Astrocyte (in vitro differentiated cells and primary cell): ENCODE measurements around the gene ABCC4. TPM values are rescaled to one million over a fixed set of nuclear protein-coding genes. Genes with fewer than 3 reads are reported as not detected.
"Not testable (repeated sequence)": the region's sequence is repeated elsewhere in the genome, so short reads cannot be mapped to it uniquely, and the experiment has no call there.

Source experiments
- DNase-seq: peaks from one replicate; pipeline ENCODE4 v3.0.0-alpha.2; 2010; ENCODE audit warnings: low read depth
- FAIRE-seq: peaks from 2 replicates; lab custom pipeline; 2011; peaks lifted over from hg19 to GRCh38; lab: Jason Lieb, UNC
- H2AFZ ChIP-seq: 2 replicates; pipeline ENCODE4 v1.6.0; 2012; ENCODE audit warnings: low read depth, low read length, inconsistent platforms
- H3K27ac ChIP-seq: 2 replicates; pipeline ENCODE4 v1.5.1; 2011; ENCODE audit warnings: low read depth, low read length, inconsistent platforms
- H3K27me3 ChIP-seq: 2 replicates; pipeline ENCODE4 v1.6.0; 2011; ENCODE audit warnings: low read length, inconsistent platforms; ENCODE audit not compliant: insufficient read depth
- H3K36me3 ChIP-seq: 2 replicates; pipeline ENCODE4 v1.5.1; 2011; ENCODE audit warnings: low read length, inconsistent platforms; ENCODE audit not compliant: insufficient read depth
- H3K4me1 ChIP-seq: 2 replicates; pipeline ENCODE4 v1.5.1; 2011; ENCODE audit warnings: low read length, inconsistent platforms; ENCODE audit not compliant: insufficient read depth
- H3K4me2 ChIP-seq: 2 replicates; pipeline ENCODE4 v1.6.0; 2012; ENCODE audit warnings: low read length, inconsistent platforms
- H3K4me3 ChIP-seq: 2 replicates; pipeline ENCODE4 v1.5.1; 2011; ENCODE audit warnings: low read depth, mild to moderate bottlenecking, low read length, inconsistent platforms; ENCODE audit not compliant: insufficient read depth
- H3K79me2 ChIP-seq: 2 replicates; pipeline ENCODE4 v1.6.0; 2012; ENCODE audit warnings: mild to moderate bottlenecking, low read length, inconsistent platforms; ENCODE audit not compliant: insufficient read depth
- H3K9ac ChIP-seq: 2 replicates; pipeline ENCODE4 v1.6.0; 2012; ENCODE audit warnings: mild to moderate bottlenecking, low read length, inconsistent platforms
- H3K9me3 ChIP-seq: 2 replicates; pipeline ENCODE4 v1.5.1; 2012; ENCODE audit warnings: low read depth, mild to moderate bottlenecking, low read length, inconsistent platforms; ENCODE audit not compliant: insufficient read depth
- H4K20me1 ChIP-seq: 2 replicates; pipeline ENCODE4 v1.6.0; 2012; ENCODE audit warnings: low read length, inconsistent platforms; ENCODE audit not compliant: insufficient read depth
- H3K27ac Mint-ChIP-seq: one replicate; pipeline ENCODE4 v1.8.0; 2021; ENCODE audit warnings: mild to moderate bottlenecking, mixed read lengths; ENCODE audit not compliant: unreplicated experiment
- H3K27me3 Mint-ChIP-seq: one replicate; pipeline ENCODE4 v1.8.0; 2021; ENCODE audit warnings: low read depth, mixed read lengths; ENCODE audit not compliant: unreplicated experiment
- H3K36me3 Mint-ChIP-seq: one replicate; pipeline ENCODE4 v1.8.0; 2021; ENCODE audit warnings: low read depth, mixed read lengths; ENCODE audit not compliant: unreplicated experiment
- H3K4me1 Mint-ChIP-seq: one replicate; pipeline ENCODE4 v1.8.0; 2021; ENCODE audit warnings: low read depth, mixed read lengths; ENCODE audit not compliant: unreplicated experiment
- H3K4me3 Mint-ChIP-seq: one replicate; pipeline ENCODE4 v1.8.0; 2021; ENCODE audit warnings: mild to moderate bottlenecking, moderate library complexity, mixed read lengths; ENCODE audit not compliant: unreplicated experiment
- H3K9me3 Mint-ChIP-seq: one replicate; pipeline ENCODE4 v1.8.0; 2021; ENCODE audit warnings: mild to moderate bottlenecking, mixed read lengths; ENCODE audit not compliant: unreplicated experiment
- CTCF ChIP-seq: IDR thresholded peaks from 2 replicates; pipeline ENCODE4 v1.5.1; 2011; ENCODE audit warnings: low read depth, mild to moderate bottlenecking, inconsistent platforms, low read length, moderate library complexity; ENCODE audit not compliant: insufficient read depth
- EZH2 ChIP-seq: IDR thresholded peaks from 2 replicates; pipeline ENCODE4 v1.6.1; 2012; ENCODE audit warnings: mild to moderate bottlenecking, low read length, inconsistent platforms; ENCODE audit not compliant: insufficient read depth
- total RNA-seq: library from RNA; stranded (reverse); gene quantifications from 2 replicates; pipeline ENCODE4 v1.2.1, GENCODE V29; 2021

ABCC4 gene
- total RNA-seq, 1 donor from 2014 or later, result 15.6 TPM

DNA sequence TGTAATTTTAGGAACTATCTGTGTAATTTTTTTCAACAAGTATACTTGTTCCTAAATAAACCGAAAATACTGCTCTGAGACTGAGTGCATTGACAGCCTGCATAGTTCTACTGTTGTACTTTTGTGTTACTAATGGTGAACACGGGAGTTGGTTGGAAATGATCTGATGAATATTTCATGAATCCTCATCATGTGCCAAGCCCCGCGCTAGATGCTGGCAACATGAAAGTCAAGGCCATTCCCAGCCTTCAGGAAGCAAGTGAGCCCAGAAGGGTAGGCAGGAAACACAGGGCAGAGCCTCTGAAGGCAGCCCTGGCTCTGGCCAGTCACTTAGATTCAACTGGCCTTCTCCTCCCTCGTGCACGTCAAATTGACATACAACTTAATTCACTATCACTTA lies 106.1 kb downstream of the ABCC4 start:
- TF ChIP-seq CTCF (no peak), EZH2 (no peak)
- Mint-ChIP-seq H3K4me1 (no peaks in the 10 kb centered on the region), H3K9me3 (no peaks in the 10 kb centered on the region), H3K27me3 (no peaks in the 10 kb centered on the region), H3K4me3 (no peak overlapping the region), H3K36me3 (peaks cover 5% of the 10 kb centered on the region), H3K27ac (no peak overlapping the region)
- Histone ChIP-seq H3K27ac (no peak overlapping the region), H4K20me1 (peaks cover 4% of the 10 kb centered on the region), H3K79me2 (no peaks in the 10 kb centered on the region), H3K4me3 (no peak overlapping the region), H3K36me3 (no peaks in the 10 kb centered on the region), H3K9ac (no peak overlapping the region), H3K9me3 (no peaks in the 10 kb centered on the region), H3K27me3 (no peaks in the 10 kb centered on the region), H3K4me2 (no peak overlapping the region), H2AFZ (no peak overlapping the region), H3K4me1 (no peaks in the 10 kb centered on the region)
- FAIRE-seq (no peak), DNase-seq (no peak)

DNA sequence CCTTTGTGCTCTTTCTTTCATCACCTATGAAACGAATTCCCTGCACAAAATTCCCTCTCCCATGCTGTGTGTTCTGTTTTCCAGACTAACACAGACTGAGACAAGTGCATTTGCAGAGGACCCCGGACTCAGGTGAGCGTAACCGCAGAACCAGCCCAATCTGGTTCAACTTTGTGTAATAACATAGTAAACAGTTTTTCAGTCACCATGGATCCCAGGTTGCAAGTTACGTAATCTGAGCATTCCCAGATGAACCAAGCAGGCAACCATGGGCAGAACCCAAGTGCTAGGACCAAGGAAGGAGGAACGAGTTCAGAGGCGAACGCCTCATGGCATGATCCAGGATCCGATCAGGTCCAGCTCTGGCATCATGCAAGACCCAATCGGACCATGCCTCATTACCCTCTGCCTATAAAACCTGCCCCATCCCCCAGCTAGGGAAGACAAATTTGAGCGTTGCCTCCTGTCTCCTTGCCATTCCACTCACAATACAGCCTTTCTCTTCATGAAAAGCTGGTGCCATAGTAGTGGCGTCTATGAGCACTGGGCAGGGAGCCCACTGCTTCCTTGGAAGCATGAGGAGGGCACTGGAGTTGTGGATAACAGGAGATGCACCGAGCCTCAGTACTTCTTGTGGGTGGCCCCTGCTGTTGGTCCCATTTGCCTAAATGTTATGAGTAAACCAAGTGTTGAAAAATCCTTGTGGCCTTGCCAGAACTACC lies 107.6 kb downstream of the ABCC4 start:
- Histone ChIP-seq H3K4me2 (no peak overlapping the region), H3K9me3 (no peaks in the 10 kb centered on the region), H3K79me2 (no peaks in the 10 kb centered on the region), H3K9ac (no peak overlapping the region), H4K20me1 (peaks cover 4% of the 10 kb centered on the region), H3K4me3 (no peak overlapping the region), H3K27ac (no peak overlapping the region), H3K4me1 (no peaks in the 10 kb centered on the region), H3K27me3 (no peaks in the 10 kb centered on the region), H3K36me3 (no peaks in the 10 kb centered on the region), H2AFZ (no peak overlapping the region)
- no peaks in the 10 kb centered on the region for H3K27me3 Mint-ChIP-seq
- DNase-seq (no peak), FAIRE-seq (no peak)
- no peak overlapping the region for H3K27ac Mint-ChIP-seq
- H3K9me3 Mint-ChIP-seq, result no peaks in the 10 kb centered on the region
- H3K36me3 Mint-ChIP-seq, result peaks cover 4% of the 10 kb centered on the region
- H3K4me3 Mint-ChIP-seq, result no peak overlapping the region
- H3K4me1 Mint-ChIP-seq, result no peaks in the 10 kb centered on the region
- TF ChIP-seq EZH2 (no peak), CTCF (no peak)

DNA sequence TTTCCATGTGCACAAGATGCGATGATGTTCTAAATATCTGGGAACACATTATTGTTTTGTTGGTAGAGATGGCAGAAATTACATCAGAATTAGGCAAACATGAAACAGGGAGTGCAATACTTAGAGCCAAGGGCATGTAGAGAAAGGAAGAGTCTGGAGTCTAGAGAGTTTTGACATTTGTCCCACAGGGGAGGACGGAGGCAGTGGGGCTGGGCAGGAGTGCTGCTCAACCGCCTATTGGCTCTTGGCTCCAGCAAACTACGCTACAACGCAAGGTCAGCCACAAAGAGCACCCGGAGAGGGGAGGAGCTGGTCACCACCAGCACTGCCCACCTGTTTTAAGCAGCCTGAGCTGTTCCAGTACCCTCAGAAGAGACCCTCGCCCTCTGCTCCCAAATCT lies 108.3 kb downstream of the ABCC4 start:
- Mint-ChIP-seq H3K27me3 (no peaks in the 10 kb centered on the region), H3K4me3 (no peak overlapping the region), H3K27ac (no peak overlapping the region), H3K4me1 (no peaks in the 10 kb centered on the region), H3K36me3 (peaks cover under 1% of the 10 kb centered on the region), H3K9me3 (no peaks in the 10 kb centered on the region)
- Histone ChIP-seq H3K9ac (no peak overlapping the region), H4K20me1 (peaks cover 4% of the 10 kb centered on the region), H3K27me3 (no peaks in the 10 kb centered on the region), H3K27ac (no peak overlapping the region), H3K79me2 (no peaks in the 10 kb centered on the region), H3K9me3 (no peaks in the 10 kb centered on the region), H3K4me3 (no peak overlapping the region), H3K36me3 (no peaks in the 10 kb centered on the region), H3K4me2 (no peak overlapping the region), H2AFZ (no peak overlapping the region), H3K4me1 (no peaks in the 10 kb centered on the region)
- TF ChIP-seq CTCF (no peak), EZH2 (no peak)
- FAIRE-seq (no peak), DNase-seq (no peak)

- not testable (repeated sequence) for H3K9ac ChIP-seq, H3K27me3 Mint-ChIP-seq, H3K4me1 ChIP-seq, FAIRE-seq, H3K4me3 ChIP-seq, DNase-seq, H2AFZ ChIP-seq, H3K9me3 Mint-ChIP-seq, H3K27ac ChIP-seq, H3K27ac Mint-ChIP-seq, H3K36me3 ChIP-seq, H3K36me3 Mint-ChIP-seq, H4K20me1 ChIP-seq, H3K4me3 Mint-ChIP-seq, H3K4me2 ChIP-seq, H3K27me3 ChIP-seq, H3K79me2 ChIP-seq, H3K4me1 Mint-ChIP-seq, H3K9me3 ChIP-seq
Measured at GRCh38 chr13:95192564-95192945, 108.7 kb downstream of the ABCC4 start.
